Activated CD4-positive, alpha-beta memory T cell treated with anti-CD3 and anti-CD28 coated beads for 36 hours (primary cell): Measurements from ENCODE around the gene APOH. TPM values are rescaled to one million over a fixed set of nuclear protein-coding genes. Genes with fewer than 3 reads are reported as not detected.

ENCODE experiments used
- CTCF ChIA-PET: fragments of 350-600 bp; sonication (Branson Sonifier 250); formaldehyde crosslinking; loops from one replicate; lab custom pipeline; 2021; ENCODE audit warnings: antibody characterized with exemption, inconsistent platforms; lab: Charles Lee
- POLR2A ChIA-PET: fragments of 350-600 bp; sonication (Branson Sonifier 250); formaldehyde crosslinking; loops from one replicate; lab custom pipeline; 2021; ENCODE audit warnings: antibody characterized with exemption; lab: Charles Lee
- DNase-seq: peaks from one replicate; pipeline ENCODE4 v3.0.0-alpha.2; 2020
- H3K27ac Mint-ChIP-seq: one replicate; pipeline ENCODE4 v1.8.0; 2021; ENCODE audit warnings: mixed read lengths
- H3K27me3 Mint-ChIP-seq: one replicate; pipeline ENCODE4 v1.8.0; 2021; ENCODE audit warnings: mixed read lengths
- H3K36me3 Mint-ChIP-seq: one replicate; pipeline ENCODE4 v1.8.0; 2021; ENCODE audit warnings: mixed read lengths
- H3K4me1 Mint-ChIP-seq: one replicate; pipeline ENCODE4 v1.8.0; 2021; ENCODE audit warnings: low read depth, mixed read lengths
- H3K4me3 Mint-ChIP-seq: one replicate; pipeline ENCODE4 v1.8.0; 2021; ENCODE audit warnings: mild to moderate bottlenecking, mixed read lengths
- H3K9me3 Mint-ChIP-seq: one replicate; pipeline ENCODE4 v1.8.0; 2021; ENCODE audit warnings: mixed read lengths
- intact Hi-C: fragments of 100-400 bp; cut with micrococcal nuclease; formaldehyde crosslinking; loops from one replicate; pipeline ENCODE4 v1.15.1; 2023
- total RNA-seq, 2 experiments: library from RNA; stranded (reverse); gene quantifications; one replicate each; pipeline ENCODE4 v1.2.3, GENCODE V29; 2021

APOH gene, protein sequence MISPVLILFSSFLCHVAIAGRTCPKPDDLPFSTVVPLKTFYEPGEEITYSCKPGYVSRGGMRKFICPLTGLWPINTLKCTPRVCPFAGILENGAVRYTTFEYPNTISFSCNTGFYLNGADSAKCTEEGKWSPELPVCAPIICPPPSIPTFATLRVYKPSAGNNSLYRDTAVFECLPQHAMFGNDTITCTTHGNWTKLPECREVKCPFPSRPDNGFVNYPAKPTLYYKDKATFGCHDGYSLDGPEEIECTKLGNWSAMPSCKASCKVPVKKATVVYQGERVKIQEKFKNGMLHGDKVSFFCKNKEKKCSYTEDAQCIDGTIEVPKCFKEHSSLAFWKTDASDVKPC
- not detected for total RNA-seq

DNA sequence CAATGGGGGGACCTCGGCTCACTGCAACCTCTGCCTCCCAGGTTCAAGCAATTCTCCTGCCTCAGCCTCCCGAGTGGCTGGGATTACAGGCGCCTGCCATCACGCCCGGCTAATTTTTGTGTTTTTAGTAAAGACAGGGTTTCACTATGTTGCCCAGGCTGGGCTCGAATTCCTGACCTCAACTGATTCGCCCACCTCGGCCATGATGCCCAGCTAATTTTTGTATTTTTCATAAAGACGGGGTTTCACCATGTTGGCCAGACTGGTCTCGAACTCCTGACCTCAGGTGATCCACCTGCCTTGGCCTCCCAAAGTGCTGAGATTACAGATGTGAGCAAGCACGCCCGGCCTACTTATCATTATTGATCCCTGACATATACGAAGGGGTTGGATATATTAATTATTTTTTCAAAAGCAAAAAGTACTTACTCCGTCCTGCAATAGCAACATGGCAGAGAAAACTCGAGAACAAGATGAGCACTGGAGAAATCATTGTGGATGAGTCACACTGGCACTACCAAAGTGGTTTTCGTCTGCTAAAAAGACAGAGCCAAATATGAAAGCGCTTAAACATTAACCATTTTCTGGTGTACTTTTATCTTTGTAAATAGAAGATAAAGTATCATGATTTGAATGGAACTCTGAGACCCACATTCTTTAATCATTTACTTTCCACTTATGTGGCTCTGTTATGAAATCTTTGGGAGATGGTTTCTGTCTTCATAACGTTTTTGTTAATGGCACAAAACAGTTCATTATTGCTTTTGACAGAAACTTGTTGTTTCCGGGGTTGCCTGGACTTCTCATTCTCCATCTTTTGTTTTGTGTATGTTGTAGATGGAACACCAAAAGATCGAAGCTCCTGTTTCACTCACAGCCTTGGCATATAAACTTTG lies at the start of gene APOH:
Gene APOH, minus strand, starts transcription at position 529 of the 896 bp plus-strand sequence. Its CDS starts 36 bp downstream, at position 493.
- Mint-ChIP-seq H3K36me3 (no peaks in the 10 kb centered on the region), H3K4me3 (no peak within 1 kb of the TSS), H3K27me3 (no peaks in the 10 kb centered on the region), H3K9me3 (no peaks in the 10 kb centered on the region), H3K4me1 (no peaks in the 10 kb centered on the region), H3K27ac (no peak within 1 kb of the TSS)
- intact Hi-C loops, result no loop called here
- DNase-seq, result no peak
- ChIA-PET CTCF (no interaction called here), POLR2A (no interaction called here)

DNA sequence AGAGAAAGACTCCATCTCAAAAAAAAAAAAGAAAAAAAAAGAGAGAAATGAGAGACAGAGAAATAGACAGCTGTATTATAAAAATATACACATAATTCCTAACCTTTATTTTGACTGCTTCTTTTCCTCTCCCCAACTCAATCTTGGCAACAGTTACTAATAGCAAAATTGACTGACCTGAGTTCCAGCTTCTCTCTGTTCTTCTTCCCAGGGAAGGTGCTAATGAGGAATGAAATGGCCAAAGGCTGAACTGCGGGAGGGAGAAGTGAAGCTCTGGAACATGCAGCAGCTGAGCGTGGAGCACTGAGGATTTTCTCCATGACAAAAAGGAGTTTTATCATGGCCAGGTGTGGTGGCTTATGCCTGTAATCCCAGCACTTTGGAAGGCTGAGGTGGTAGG lies 48.0 kb upstream of the APOH start:
- Mint-ChIP-seq H3K4me1 (no peaks in the 10 kb centered on the region), H3K36me3 (no peaks in the 10 kb centered on the region), H3K27me3 (no peaks in the 10 kb centered on the region), H3K27ac (no peak overlapping the region), H3K4me3 (no peak overlapping the region), H3K9me3 (no peaks in the 10 kb centered on the region)
- POLR2A ChIA-PET, result no interaction called here
- CTCF ChIA-PET, result no interaction called here
- intact Hi-C loops, result no loop called here
- DNase-seq, result no peak

DNA sequence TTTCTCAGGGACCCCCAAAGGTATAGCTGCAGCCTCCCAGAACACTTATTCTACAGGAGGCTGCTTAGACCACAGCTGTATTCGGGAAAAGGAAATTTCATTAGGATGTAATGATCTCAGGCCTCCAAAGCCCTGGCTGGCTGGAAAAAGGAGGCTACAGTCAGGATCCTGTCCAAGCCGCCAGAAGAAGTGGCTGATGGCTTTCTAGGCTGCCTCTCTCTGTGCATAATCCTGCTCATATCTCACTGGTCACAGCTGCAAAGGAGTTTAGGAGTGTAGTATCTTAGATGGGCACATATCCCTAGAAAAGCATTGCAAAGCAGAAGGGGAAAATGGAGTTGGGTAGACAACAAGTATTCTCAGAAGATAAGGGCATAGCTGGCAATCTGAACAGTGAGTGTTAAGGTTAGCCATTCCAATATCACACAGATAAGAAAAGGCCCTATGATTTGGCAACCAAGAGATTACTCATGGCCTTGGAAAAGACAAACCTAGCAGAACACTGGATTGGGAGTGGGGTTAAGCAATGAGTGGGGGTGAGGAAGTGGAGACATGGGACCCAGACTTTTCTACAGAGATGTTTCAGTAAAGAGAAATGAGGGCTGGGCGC lies 47.2 kb upstream of the APOH start:
- no peaks in the 10 kb centered on the region for H3K36me3 Mint-ChIP-seq
- intact Hi-C loops, result no loop called here
- ChIA-PET CTCF (no interaction called here), POLR2A (no interaction called here)
- no peaks in the 10 kb centered on the region for H3K27me3 Mint-ChIP-seq
- H3K4me3 Mint-ChIP-seq, result no peak overlapping the region
- H3K27ac Mint-ChIP-seq, result no peak overlapping the region
- DNase-seq, result no peak
- no peaks in the 10 kb centered on the region for H3K4me1 Mint-ChIP-seq
- no peaks in the 10 kb centered on the region for H3K9me3 Mint-ChIP-seq

DNA sequence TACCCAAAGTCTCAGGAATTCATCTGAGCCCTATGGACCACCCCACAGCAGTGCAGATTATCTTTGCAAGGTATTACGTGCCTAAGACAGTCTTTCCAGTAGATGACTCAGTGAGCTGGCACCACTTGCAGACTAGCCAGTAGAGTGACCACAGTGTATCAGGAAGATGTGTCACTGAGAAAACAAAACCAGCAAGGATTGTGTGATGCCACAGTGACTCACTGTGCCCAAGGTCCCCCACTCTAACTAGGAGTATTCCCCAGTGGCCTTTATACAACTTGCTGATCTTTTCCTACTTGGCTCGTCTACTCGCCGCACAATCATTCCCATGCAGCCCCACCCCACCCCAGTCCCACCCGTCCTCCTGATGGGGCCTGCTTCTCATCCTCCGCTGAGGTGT lies 46.4 kb upstream of the APOH start:
- Mint-ChIP-seq H3K27me3 (no peaks in the 10 kb centered on the region), H3K27ac (no peak overlapping the region), H3K4me3 (no peak overlapping the region), H3K36me3 (no peaks in the 10 kb centered on the region), H3K9me3 (no peaks in the 10 kb centered on the region), H3K4me1 (no peaks in the 10 kb centered on the region)
- DNase-seq, result no peak
- ChIA-PET CTCF (no interaction called here), POLR2A (no interaction called here)
- intact Hi-C loops, result no loop called here

DNA sequence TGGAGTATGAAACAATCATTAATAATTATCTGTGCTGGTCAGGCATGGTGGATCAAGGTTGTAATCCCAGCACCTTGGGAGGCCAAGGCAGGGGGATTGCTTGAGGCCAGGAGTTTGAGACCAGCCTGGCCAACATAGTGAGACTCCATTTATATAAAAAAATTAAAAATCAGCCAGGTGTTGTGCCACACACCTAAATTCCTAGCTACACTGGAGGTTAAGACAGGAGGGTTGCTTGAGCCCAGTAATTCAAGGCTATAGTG lies 44.3 kb upstream of the APOH start:
- intact Hi-C loops, result no loop called here
- Mint-ChIP-seq H3K9me3 (no peaks in the 10 kb centered on the region), H3K27me3 (no peaks in the 10 kb centered on the region), H3K36me3 (no peaks in the 10 kb centered on the region), H3K27ac (no peak overlapping the region), H3K4me3 (no peak overlapping the region), H3K4me1 (no peaks in the 10 kb centered on the region)
- no peak for DNase-seq
- ChIA-PET POLR2A (no interaction called here), CTCF (no interaction called here)

DNA sequence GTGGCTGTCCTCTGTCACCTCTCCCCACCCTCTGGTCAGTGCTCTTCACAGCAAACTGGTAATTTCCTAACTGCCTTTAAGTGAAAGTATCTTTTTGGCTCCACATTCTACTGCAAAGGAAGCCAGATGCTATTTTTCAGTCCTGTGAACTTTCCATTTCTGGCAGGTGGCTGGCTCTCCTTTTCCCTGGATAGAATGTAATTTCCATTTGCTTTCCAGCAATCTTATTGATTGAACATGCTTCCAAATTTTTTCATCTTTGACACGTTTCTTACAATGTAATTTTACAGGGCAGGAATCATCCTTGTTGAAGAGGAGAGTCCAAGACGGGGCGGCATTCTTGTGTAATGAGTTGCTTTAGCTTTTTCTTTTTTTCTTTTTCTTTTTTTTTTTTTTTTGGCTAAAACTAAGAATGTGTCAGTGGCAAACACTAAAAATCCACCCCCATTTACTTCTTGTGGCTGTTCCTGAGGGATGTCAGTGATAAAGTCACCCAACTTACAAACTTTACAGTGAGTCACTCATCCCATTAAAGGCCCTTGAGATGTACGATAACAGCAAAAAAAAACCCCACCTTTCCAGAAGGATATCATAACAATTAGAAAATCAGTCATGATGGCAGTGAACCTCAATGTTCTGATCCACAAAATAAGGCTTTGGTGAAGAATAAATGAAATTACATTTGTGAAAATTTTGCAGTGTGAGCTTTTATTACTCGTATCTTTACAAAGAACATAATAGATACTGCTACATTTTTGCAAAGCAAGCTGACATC lies 43.8 kb upstream of the APOH start:
- intact Hi-C loops, result no loop called here
- DNase-seq, result no peak
- CTCF ChIA-PET, result no interaction called here
- H3K27me3 Mint-ChIP-seq, result no peaks in the 10 kb centered on the region
- H3K9me3 Mint-ChIP-seq, result no peaks in the 10 kb centered on the region
- no peaks in the 10 kb centered on the region for H3K4me1 Mint-ChIP-seq
- H3K4me3 Mint-ChIP-seq, result no peak overlapping the region
- no peak overlapping the region for H3K27ac Mint-ChIP-seq
- POLR2A ChIA-PET, result no interaction called here
- H3K36me3 Mint-ChIP-seq, result no peaks in the 10 kb centered on the region

DNA sequence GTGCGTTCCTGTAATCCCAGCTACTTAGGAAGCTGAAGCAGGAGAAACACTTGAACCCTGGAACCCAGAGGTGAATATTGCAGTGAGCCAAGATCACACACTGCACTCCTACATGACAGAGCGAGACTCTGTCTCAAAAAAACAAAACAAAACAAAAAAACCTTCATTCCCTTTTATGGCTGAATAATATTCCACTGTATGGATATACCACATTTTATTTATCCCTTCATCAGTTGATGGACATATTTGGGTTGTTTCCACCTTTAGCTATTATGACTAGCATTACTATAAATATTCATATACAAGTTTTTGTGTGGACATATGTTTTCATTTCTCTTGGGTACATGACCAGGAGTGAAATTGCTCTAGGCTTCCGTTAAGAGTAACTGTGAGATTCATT lies 42.3 kb upstream of the APOH start:
- ChIA-PET CTCF (no interaction called here), POLR2A (no interaction called here)
- no peaks in the 10 kb centered on the region for H3K9me3 Mint-ChIP-seq
- no peak overlapping the region for H3K27ac Mint-ChIP-seq
- no peaks in the 10 kb centered on the region for H3K27me3 Mint-ChIP-seq
- intact Hi-C loops, result no loop called here
- DNase-seq, result no peak
- H3K4me1 Mint-ChIP-seq, result no peaks in the 10 kb centered on the region
- no peaks in the 10 kb centered on the region for H3K36me3 Mint-ChIP-seq
- no peak overlapping the region for H3K4me3 Mint-ChIP-seq

DNA sequence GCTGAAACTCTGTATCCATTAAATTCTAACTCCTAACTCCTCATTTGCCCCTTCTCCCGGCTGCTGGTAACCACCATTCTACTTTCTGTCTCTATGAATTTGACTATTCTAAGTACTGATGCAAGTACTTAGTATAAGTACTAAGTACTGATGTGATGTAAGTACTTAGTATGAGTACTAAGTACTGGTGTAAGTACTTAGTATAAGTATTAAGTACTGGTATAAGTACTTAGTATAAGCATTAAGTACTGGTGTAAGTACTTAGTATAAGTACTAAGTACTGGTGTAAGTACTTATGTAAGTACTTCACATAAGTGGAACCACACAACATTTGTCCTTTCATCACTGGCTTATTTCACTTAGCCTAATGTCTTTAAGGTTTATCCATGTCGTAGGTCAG lies 40.9 kb upstream of the APOH start:
- Mint-ChIP-seq H3K27me3 (no peaks in the 10 kb centered on the region), H3K9me3 (no peaks in the 10 kb centered on the region), H3K4me1 (no peaks in the 10 kb centered on the region), H3K27ac (no peak overlapping the region), H3K36me3 (no peaks in the 10 kb centered on the region), H3K4me3 (no peak overlapping the region)
- ChIA-PET POLR2A (no interaction called here), CTCF (no interaction called here)
- no peak for DNase-seq
- intact Hi-C loops, result no loop called here

DNA sequence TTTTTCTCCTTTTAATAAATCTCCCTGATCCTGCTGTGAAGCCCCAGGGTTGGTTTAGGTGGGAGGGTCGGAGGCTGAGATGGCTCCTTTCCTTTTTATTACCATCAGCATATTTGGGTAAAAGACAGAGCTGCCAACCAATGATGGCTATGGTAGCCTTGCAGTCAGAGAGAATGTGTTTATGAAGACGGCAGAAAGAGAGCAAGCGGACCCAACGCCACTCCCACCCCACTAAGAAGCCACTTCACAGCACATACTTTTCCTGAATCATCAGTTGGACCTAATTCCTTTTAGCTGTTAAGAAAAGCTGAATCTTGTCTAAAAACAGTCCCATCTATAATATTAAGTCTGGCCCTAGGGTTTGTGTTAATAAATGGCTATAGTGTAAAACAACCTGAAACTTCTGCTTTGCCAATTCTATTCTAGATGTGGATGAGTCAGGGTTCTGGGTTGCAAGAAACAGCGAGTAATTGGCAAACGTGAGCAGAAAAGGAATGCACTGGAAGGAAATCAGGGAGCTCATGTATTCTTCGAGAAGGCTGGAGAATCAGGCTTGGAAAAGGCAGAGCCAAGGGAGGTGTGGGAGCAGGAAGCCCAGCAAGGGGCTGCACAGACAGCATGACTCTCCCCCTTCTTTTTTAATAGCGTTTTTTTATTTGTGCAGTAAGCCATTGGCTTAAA lies 39.2 kb upstream of the APOH start:
- H3K27ac Mint-ChIP-seq, result no peak overlapping the region
- intact Hi-C loops, result no loop called here
- peaks cover 6% of the 10 kb centered on the region for H3K4me1 Mint-ChIP-seq
- H3K36me3 Mint-ChIP-seq, result no peaks in the 10 kb centered on the region
- peaks cover 5% of the 10 kb centered on the region for H3K9me3 Mint-ChIP-seq
- CTCF ChIA-PET, result no interaction called here
- DNase-seq, result no peak
- H3K27me3 Mint-ChIP-seq, result no peaks in the 10 kb centered on the region
- H3K4me3 Mint-ChIP-seq, result no peak overlapping the region
- POLR2A ChIA-PET, result no interaction called here

DNA sequence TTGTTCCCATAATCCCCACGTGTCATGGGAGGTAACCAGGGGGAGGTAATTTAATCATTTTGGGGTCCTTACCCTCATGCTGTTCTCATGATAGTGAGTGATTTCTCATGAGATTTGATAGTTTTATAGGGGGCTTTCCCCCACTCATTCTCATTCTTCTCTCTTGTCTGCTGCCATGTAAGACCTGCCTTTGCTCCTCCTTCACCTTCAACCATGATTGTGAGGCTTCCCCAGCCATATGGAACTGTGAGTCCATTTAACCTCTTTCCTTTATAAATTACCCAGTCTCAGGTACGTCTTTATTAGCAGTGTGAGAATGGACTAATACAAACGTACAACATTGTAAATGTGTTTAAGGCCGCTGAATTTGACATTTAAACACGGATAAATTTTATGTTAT lies 35.5 kb upstream of the APOH start:
- peaks cover 6% of the 10 kb centered on the region for H3K4me1 Mint-ChIP-seq
- no peak overlapping the region for H3K4me3 Mint-ChIP-seq
- H3K9me3 Mint-ChIP-seq, result peaks cover 5% of the 10 kb centered on the region
- H3K36me3 Mint-ChIP-seq, result no peaks in the 10 kb centered on the region
- no peak overlapping the region for H3K27ac Mint-ChIP-seq
- POLR2A ChIA-PET, result no interaction called here
- intact Hi-C loops, result no loop called here
- CTCF ChIA-PET, result no interaction called here
- H3K27me3 Mint-ChIP-seq, result no peaks in the 10 kb centered on the region
- DNase-seq, result no peak

DNA sequence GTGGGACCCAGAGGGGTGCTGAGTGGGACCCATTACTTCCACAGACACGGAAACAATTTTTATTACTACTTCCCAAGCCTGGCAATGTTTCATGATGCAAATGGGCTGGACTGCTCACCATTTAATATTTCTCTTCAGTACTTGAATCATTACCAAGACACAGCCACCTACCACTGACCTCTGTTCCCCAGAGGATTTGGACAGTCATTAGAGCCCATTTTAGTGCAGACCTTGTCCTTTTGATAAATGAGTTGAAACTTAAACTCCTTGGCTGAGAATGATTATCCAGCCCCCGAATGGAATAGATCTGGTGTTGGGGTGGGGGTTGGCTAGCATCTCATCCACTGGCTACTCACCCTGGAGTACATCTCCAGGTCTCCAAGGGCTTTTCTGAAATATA lies 33.6 kb upstream of the APOH start:
- CTCF ChIA-PET, result no interaction called here
- H3K27me3 Mint-ChIP-seq, result no peaks in the 10 kb centered on the region
- intact Hi-C loops, result no loop called here
- H3K4me3 Mint-ChIP-seq, result no peak overlapping the region
- peaks cover 5% of the 10 kb centered on the region for H3K9me3 Mint-ChIP-seq
- POLR2A ChIA-PET, result no interaction called here
- no peak overlapping the region for H3K27ac Mint-ChIP-seq
- H3K36me3 Mint-ChIP-seq, result no peaks in the 10 kb centered on the region
- peaks cover 6% of the 10 kb centered on the region for H3K4me1 Mint-ChIP-seq
- no peak for DNase-seq

DNA sequence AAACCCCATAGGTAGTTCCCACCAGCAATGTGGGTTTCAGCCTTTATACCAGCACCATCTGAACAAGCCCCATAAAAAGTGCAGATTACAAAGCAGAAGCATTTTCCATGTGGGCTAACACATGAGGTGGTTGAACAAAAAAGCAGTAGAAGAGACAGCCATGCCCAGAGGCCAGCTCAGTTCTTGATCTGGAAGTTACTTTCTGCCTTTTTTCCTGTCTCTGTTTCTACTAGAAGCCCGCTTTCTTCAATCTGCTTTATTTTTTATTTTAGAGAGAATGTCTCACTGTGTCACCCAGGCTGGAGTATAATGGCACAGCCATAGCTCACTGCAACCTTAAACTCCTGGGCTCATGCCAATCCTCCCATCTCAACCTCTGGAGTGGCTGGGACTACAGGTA lies 31.5 kb upstream of the APOH start:
- intact Hi-C loops, result no loop called here
- DNase-seq, result no peak
- CTCF ChIA-PET, result interaction anchor here (0.5 to 1.0 kb wide), 2 partner anchors 188 to 413 kb away, joined by 3 to 5 read pairs; no protein-coding TSS in a partner anchor
- H3K4me3 Mint-ChIP-seq, result no peak overlapping the region
- no peaks in the 10 kb centered on the region for H3K27me3 Mint-ChIP-seq
- peaks cover 12% of the 10 kb centered on the region for H3K4me1 Mint-ChIP-seq
- POLR2A ChIA-PET, result no interaction called here
- no peak overlapping the region for H3K27ac Mint-ChIP-seq
- no peaks in the 10 kb centered on the region for H3K36me3 Mint-ChIP-seq
- H3K9me3 Mint-ChIP-seq, result peaks cover 5% of the 10 kb centered on the region
